ENCODE results near the gene GLRA2.
A peak's percentile ranks its signal among the peaks of the same experiment; 100 is the strongest.

Gene GLRA2

GRCh38 chrX:14670819-14671218 lies 141.5 kb downstream of the GLRA2 start:
- H3K9ac ChIP-seq (ENCODE audit: low read length), result peak overlapping the region; percentile 28; the same call in 1 of the 2 replicates

GRCh38 chrX:14672611-14673172 lies 143.4 kb downstream of the GLRA2 start:
- no peak overlapping the region for H3K9ac ChIP-seq (ENCODE audit: low read length)

More at GRCh38 chrX:14670819-14671218, 141.5 kb downstream of the GLRA2 start:
- H3K4me3 ChIP-seq (ENCODE audit: low read length), result 0 out of 2 replicates have a peak overlapping the region, but pooled peaks have one; percentile 33
- H3K27me3 ChIP-seq (ENCODE audit: low read depth, low read length), result no peaks in the 10 kb centered on the region
- H3K79me2 ChIP-seq (ENCODE audit: low read length), result no peaks in the 10 kb centered on the region
- H3K9me3 ChIP-seq (ENCODE audit: insufficient read depth, low read length), result 0 out of 2 replicates have a peak, but pooled peaks cover 5% of the 10 kb centered on the region
- H2AFZ ChIP-seq (ENCODE audit: low read depth, low read length), result no peak overlapping the region
- TF ChIP-seq CTCF (IDR thresholded peaks at IDR 0.05; ENCODE audit: low read depth, low read length) (no peak), EZH2phosphoT487 (IDR thresholded peaks at IDR 0.05; ENCODE audit: low read depth) (no peak)
- H4K20me1 ChIP-seq (ENCODE audit: insufficient read depth, low read length), result no peaks in the 10 kb centered on the region
- H3K4me2 ChIP-seq (ENCODE audit: low read length), result peak overlapping the region; percentile 52
- H3K4me1 ChIP-seq (ENCODE audit: low read length), result peaks cover 57% of the 10 kb centered on the region
- H3K27ac ChIP-seq (ENCODE audit: low read length), result peak overlapping the region; percentile 75
- H3K36me3 ChIP-seq (replicated peaks; ENCODE audit: low read depth, low read length), result peaks cover 8% of the 10 kb centered on the region

GRCh38 chrX:14673236-14673635 lies 143.9 kb downstream of the GLRA2 start:
- Histone ChIP-seq H3K79me2 (ENCODE audit: low read length) (no peaks in the 10 kb centered on the region), H4K20me1 (ENCODE audit: insufficient read depth, low read length) (no peaks in the 10 kb centered on the region)

More at GRCh38 chrX:14672611-14673172, 143.4 kb downstream of the GLRA2 start:
- Histone ChIP-seq H3K36me3 (replicated peaks; ENCODE audit: low read depth, low read length) (peaks cover 8% of the 10 kb centered on the region), H2AFZ (ENCODE audit: low read depth, low read length) (no peak overlapping the region), H3K27me3 (ENCODE audit: low read depth, low read length) (no peaks in the 10 kb centered on the region), H3K79me2 (ENCODE audit: low read length) (no peaks in the 10 kb centered on the region), H4K20me1 (ENCODE audit: insufficient read depth, low read length) (no peaks in the 10 kb centered on the region), H3K4me3 (ENCODE audit: low read length) (peak overlapping the region; percentile 6; the same call in 1 of the 2 replicates), H3K4me1 (ENCODE audit: low read length) (peaks cover 57% of the 10 kb centered on the region), H3K9me3 (ENCODE audit: insufficient read depth, low read length) (0 out of 2 replicates have a peak, but pooled peaks cover 5% of the 10 kb centered on the region), H3K27ac (ENCODE audit: low read length) (peak overlapping the region; percentile 36; the same call in 1 of the 2 replicates), H3K4me2 (ENCODE audit: low read length) (peak overlapping the region; percentile 51)
- no peak for TF ChIP-seq CTCF (IDR thresholded peaks at IDR 0.05; ENCODE audit: low read depth, low read length)
- no peak for TF ChIP-seq EZH2phosphoT487 (IDR thresholded peaks at IDR 0.05; ENCODE audit: low read depth)

More at GRCh38 chrX:14673236-14673635, 143.9 kb downstream of the GLRA2 start:
- no peaks in the 10 kb centered on the region for H3K27me3 ChIP-seq (ENCODE audit: low read depth, low read length)
- no peak overlapping the region for H2AFZ ChIP-seq (ENCODE audit: low read depth, low read length)
- H3K9ac ChIP-seq (ENCODE audit: low read length), result no peak overlapping the region; the same call in 1 of the 2 replicates
- H3K36me3 ChIP-seq (replicated peaks; ENCODE audit: low read depth, low read length), result peaks cover 8% of the 10 kb centered on the region
- peak overlapping the region; percentile 51 for H3K4me2 ChIP-seq (ENCODE audit: low read length)
- H3K9me3 ChIP-seq (ENCODE audit: insufficient read depth, low read length), result 0 out of 2 replicates have a peak, but pooled peaks cover 5% of the 10 kb centered on the region
- no peak for TF ChIP-seq EZH2phosphoT487 (IDR thresholded peaks at IDR 0.05; ENCODE audit: low read depth)
- no peak for TF ChIP-seq CTCF (IDR thresholded peaks at IDR 0.05; ENCODE audit: low read depth, low read length)
- H3K4me1 ChIP-seq (ENCODE audit: low read length), result peaks cover 52% of the 10 kb centered on the region
- H3K27ac ChIP-seq (ENCODE audit: low read length), result peak overlapping the region; percentile 36
- H3K4me3 ChIP-seq (ENCODE audit: low read length), result peak overlapping the region; percentile 6; the same call in 1 of the 2 replicates

All from OCI-LY3 (cell line).